ENCODE results near the gene BBOX1.

GRCh38 chr11:27162237-27162636 is 121.6 kb downstream of the BBOX1 start:
- TF ChIP-seq TAF1 (IDR thresholded peaks at IDR 0.05; ENCODE audit: borderline replicate concordance, low read depth, low read length), result no peak
- TF ChIP-seq POLR2A (IDR thresholded peaks at IDR 0.05; ENCODE audit: low read depth, low read length), result no peak

All from GM12892 (cell line).